Activated naive CD4-positive, alpha-beta T cell treated with anti-CD3 and anti-CD28 coated beads, Interleukin-2, amount 50 U/mL, for 72 hours (primary cell): ENCODE measurements around the gene HDAC3. TPM values are rescaled to one million over a fixed set of nuclear protein-coding genes. Genes with fewer than 3 reads are reported as not detected.
"Not testable (repeated sequence)": the region's sequence is repeated elsewhere in the genome, so short reads cannot be mapped to it uniquely, and the experiment has no call there.

Source experiments
- ATAC-seq, 2 donors: fragments of 150-1000 bp; cut with Tn5 transposase; 2 replicates each; pipeline ENCODE4 v1.10.0; 2021; ENCODE audit warnings: mild to moderate bottlenecking in 2 of 2, moderate library complexity in 2 of 2
- DNase-seq, 2 donors: peaks; one replicate each; pipeline ENCODE4 v3.0.0; 2021 to 2022; ENCODE audit warnings: low spot score in 2 of 2
- H3K27ac Mint-ChIP-seq, 2 donors: one replicate each; pipeline ENCODE4 v1.8.0; 2022; ENCODE audit warnings: mild to moderate bottlenecking in 2 of 2, mixed read lengths in 2 of 2
- H3K36me3 Mint-ChIP-seq, 2 donors: one replicate each; pipeline ENCODE4 v1.8.0; 2022; ENCODE audit warnings: mixed read lengths in 2 of 2
- H3K9me3 Mint-ChIP-seq, 2 donors: one replicate each; pipeline ENCODE4 v1.8.0; 2022; ENCODE audit warnings: mixed read lengths in 2 of 2
- total RNA-seq, 2 donors: library from RNA; stranded (reverse); gene quantifications; one replicate each; pipeline ENCODE4 v1.2.3, GENCODE V29; 2022

HDAC3 gene
- total RNA-seq, 2 donors from 2014 or later = 70.7 to 110 TPM

DNA sequence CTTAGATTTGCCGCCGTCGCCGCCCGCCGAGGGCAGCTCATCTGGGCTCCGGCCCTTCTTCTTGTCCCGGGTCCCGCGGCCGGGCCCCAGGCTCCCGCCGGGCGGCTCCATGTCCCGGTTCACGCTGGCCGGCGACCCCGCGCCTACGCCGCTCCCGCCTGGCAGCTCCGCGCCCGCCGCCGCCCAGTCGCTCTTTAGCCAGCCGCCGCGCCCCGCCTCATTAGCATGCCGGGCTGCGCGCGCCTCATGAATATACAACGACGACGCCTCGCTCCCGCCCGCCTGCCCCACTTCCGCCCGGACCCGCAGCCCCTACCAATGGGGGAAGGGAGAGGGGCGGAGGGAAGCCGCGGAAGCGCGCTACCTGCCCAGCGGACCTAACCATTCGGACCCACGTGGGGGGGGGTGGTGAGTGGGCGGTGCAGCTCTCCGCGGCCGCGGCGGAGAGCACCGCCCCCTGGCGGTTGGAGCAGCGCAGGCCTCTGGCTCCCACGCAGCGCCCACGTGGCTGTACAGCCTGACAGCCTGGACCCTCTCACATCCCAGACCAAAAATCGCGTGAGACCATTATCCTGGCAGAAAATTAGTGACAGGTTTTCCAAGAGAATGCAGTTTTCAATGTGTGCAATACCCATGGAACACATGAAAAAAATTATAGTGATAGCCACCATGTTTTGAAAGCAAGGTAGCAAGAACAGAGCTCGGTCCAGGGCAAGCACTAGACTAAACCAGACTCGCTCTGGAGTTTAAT, 17.7 kb downstream of the HDAC3 start, which contains the start of gene DIAPH1:
DIAPH1 (minus strand) TSS at position 197 of the 751 bp plus-strand sequence; CDS start at position 111, 86 bp downstream.
- H3K9me3 Mint-ChIP-seq = no peaks in the 10 kb centered on the region
- peaks cover 28 to 54% of the 10 kb centered on the region in 2 donors for H3K36me3 Mint-ChIP-seq
- DNase-seq = peak; percentile 98
- H3K27ac Mint-ChIP-seq = peak within 1 kb of the TSS; percentile 97 to 99
- peak; percentile 90 to 93 for ATAC-seq

- Mint-ChIP-seq H3K27ac (peak overlapping the region; percentile 97 to 99), H3K36me3 (peaks cover 24 to 46% of the 10 kb centered on the region in 2 donors), H3K9me3 (no peaks in the 10 kb centered on the region)
- ATAC-seq (peak; percentile 35 to 48), DNase-seq (peak in 1 of 2 donors; percentile 62)
Observed at GRCh38 chr5:141618030-141618803, 18.4 kb downstream of the HDAC3 start.

GRCh38 chr5:141617682-141618029, 19.0 kb downstream of the HDAC3 start:
- no peak for ATAC-seq
- H3K36me3 Mint-ChIP-seq = peaks cover 22 to 41% of the 10 kb centered on the region in 2 donors
- peak overlapping the region; percentile 97 to 99 for H3K27ac Mint-ChIP-seq
- no peak for DNase-seq
- H3K9me3 Mint-ChIP-seq = no peaks in the 10 kb centered on the region

GRCh38 chr5:141617128-141617527, 19.5 kb downstream of the HDAC3 start:
- H3K36me3 Mint-ChIP-seq = peaks cover 22 to 44% of the 10 kb centered on the region in 2 donors
- no peak for ATAC-seq
- H3K9me3 Mint-ChIP-seq = no peaks in the 10 kb centered on the region
- H3K27ac Mint-ChIP-seq = peak overlapping the region; percentile 97 to 99
- DNase-seq = no peak

GRCh38 chr5:141615991-141616720, 20.5 kb downstream of the HDAC3 start:
- Mint-ChIP-seq H3K9me3 (no peaks in the 10 kb centered on the region), H3K36me3 (peaks cover 22 to 35% of the 10 kb centered on the region in 2 donors), H3K27ac (peak overlapping the region; percentile 45 to 97)
- ATAC-seq (no peak), DNase-seq (no peak)

- Mint-ChIP-seq H3K9me3 (no peaks in the 10 kb centered on the region), H3K36me3 (peaks cover 20 to 39% of the 10 kb centered on the region in 2 donors), H3K27ac (no peak overlapping the region)
- ATAC-seq = no peak
- DNase-seq = no peak
Observed at GRCh38 chr5:141613344-141613743, 23.3 kb downstream of the HDAC3 start.

GRCh38 chr5:141611289-141611688, 25.4 kb downstream of the HDAC3 start:
- DNase-seq (no peak), ATAC-seq (no peak)
- peak overlapping the region; percentile 4 to 9 for H3K27ac Mint-ChIP-seq
- no peaks in the 10 kb centered on the region for H3K9me3 Mint-ChIP-seq
- H3K36me3 Mint-ChIP-seq = peaks cover 3 to 19% of the 10 kb centered on the region in 2 donors

GRCh38 chr5:141609921-141610320, 26.7 kb downstream of the HDAC3 start:
- H3K27ac Mint-ChIP-seq = peak overlapping the region in 1 of 2 donors; percentile 56
- H3K36me3 Mint-ChIP-seq = peaks cover 0 to 12% of the 10 kb centered on the region in 2 donors
- DNase-seq, ATAC-seq, H3K9me3 Mint-ChIP-seq: not testable (repeated sequence)

GRCh38 chr5:141609044-141609443, 27.6 kb downstream of the HDAC3 start:
- ATAC-seq (no peak), DNase-seq (no peak)
- Mint-ChIP-seq H3K9me3 (no peaks in the 10 kb centered on the region), H3K27ac (no peak overlapping the region), H3K36me3 (peaks cover 0 to 12% of the 10 kb centered on the region in 2 donors)

GRCh38 chr5:141608557-141608956, 28.1 kb downstream of the HDAC3 start:
- Mint-ChIP-seq H3K36me3 (peaks cover 0 to 12% of the 10 kb centered on the region in 2 donors), H3K9me3 (no peaks in the 10 kb centered on the region), H3K27ac (peak overlapping the region; percentile 29 to 82)
- ATAC-seq = no peak
- no peak for DNase-seq

- H3K36me3 Mint-ChIP-seq = peaks cover 0 to 12% of the 10 kb centered on the region in 2 donors
- H3K9me3 Mint-ChIP-seq = no peaks in the 10 kb centered on the region
- ATAC-seq (no peak), DNase-seq (no peak)
- H3K27ac Mint-ChIP-seq = peak overlapping the region; percentile 29 to 82
Observed at GRCh38 chr5:141608046-141608445, 28.6 kb downstream of the HDAC3 start.

- Mint-ChIP-seq H3K9me3 (no peaks in the 10 kb centered on the region), H3K36me3 (peaks cover 0 to 5% of the 10 kb centered on the region in 2 donors), H3K27ac (peak overlapping the region; percentile 83)
- DNase-seq (peak; percentile 52 to 64), ATAC-seq (peak; percentile 91 to 94)
Observed at GRCh38 chr5:141605523-141606277, 30.9 kb downstream of the HDAC3 start.

- Mint-ChIP-seq H3K9me3 (no peaks in the 10 kb centered on the region), H3K36me3 (no peaks in the 10 kb centered on the region), H3K27ac (peak overlapping the region; percentile 80 to 87)
- DNase-seq (no peak), ATAC-seq (peak; percentile 46 to 78)
Observed at GRCh38 chr5:141603923-141604717, 32.5 kb downstream of the HDAC3 start.

- no peak for DNase-seq
- H3K36me3 Mint-ChIP-seq = no peaks in the 10 kb centered on the region
- peak overlapping the region; percentile 30 to 82 for H3K27ac Mint-ChIP-seq
- H3K9me3 Mint-ChIP-seq = no peaks in the 10 kb centered on the region
- ATAC-seq = no peak
Observed at GRCh38 chr5:141602606-141603005, 34.0 kb downstream of the HDAC3 start.
